Limb (tissue), 2 donors: ENCODE measurements around the gene NECTIN1.
"Not testable (repeated sequence)": the region's sequence is repeated elsewhere in the genome, so short reads cannot be mapped to it uniquely, and the experiment has no call there.

Experiments
- DNase-seq, 2 donors: peaks; one replicate each; pipeline ENCODE4 v3.0.0-alpha.2; 2016; ENCODE audit errors: extremely low spot score in 2 of 2

The NECTIN1 gene

GRCh38 chr11:119619665-119620064, 109.3 kb downstream of the NECTIN1 start:
- no peak for DNase-seq

GRCh38 chr11:119618208-119618909, 110.6 kb downstream of the NECTIN1 start:
- DNase-seq = no peak

- no peak for DNase-seq
Measured at GRCh38 chr11:119617340-119617713, 111.7 kb downstream of the NECTIN1 start.

- no peak for DNase-seq
Measured at GRCh38 chr11:119616586-119617339, 112.2 kb downstream of the NECTIN1 start.

GRCh38 chr11:119615882-119616196, 113.2 kb downstream of the NECTIN1 start:
- no peak for DNase-seq

- no peak for DNase-seq
Measured at GRCh38 chr11:119615003-119615881, 113.8 kb downstream of the NECTIN1 start.

- DNase-seq = no peak
Measured at GRCh38 chr11:119614222-119615002, 114.6 kb downstream of the NECTIN1 start.

- no peak for DNase-seq
Measured at GRCh38 chr11:119612814-119613213, 116.2 kb downstream of the NECTIN1 start.

- DNase-seq = no peak
Measured at GRCh38 chr11:119610836-119611426, 118.1 kb downstream of the NECTIN1 start.

GRCh38 chr11:119608781-119609180, 120.2 kb downstream of the NECTIN1 start:
- no peak for DNase-seq

- no peak for DNase-seq
Measured at GRCh38 chr11:119608201-119608600, 120.8 kb downstream of the NECTIN1 start.

- no peak for DNase-seq
Measured at GRCh38 chr11:119607726-119608125, 121.3 kb downstream of the NECTIN1 start.

- no peak for DNase-seq
Measured at GRCh38 chr11:119605137-119605665, 123.8 kb downstream of the NECTIN1 start.

- no peak for DNase-seq
Measured at GRCh38 chr11:119602745-119603373, 126.1 kb downstream of the NECTIN1 start.

GRCh38 chr11:119599864-119600541, 129.0 kb downstream of the NECTIN1 start:
- no peak for DNase-seq

GRCh38 chr11:119595941-119596340, 133.1 kb downstream of the NECTIN1 start:
- DNase-seq = not testable (repeated sequence)

- no peak for DNase-seq
Measured at GRCh38 chr11:119594639-119595249, 134.3 kb downstream of the NECTIN1 start.

- no peak for DNase-seq
Measured at GRCh38 chr11:119593346-119593745, 135.7 kb downstream of the NECTIN1 start.

GRCh38 chr11:119592642-119593041, 136.4 kb downstream of the NECTIN1 start:
- no peak for DNase-seq
